ENCODE results near the gene HLCS. TPM values are rescaled to one million over a fixed set of nuclear protein-coding genes. Genes with fewer than 3 reads are reported as not detected.

HLCS gene
- total RNA-seq, 1 experiment from 2014 or later = 12.7 TPM

DNA sequence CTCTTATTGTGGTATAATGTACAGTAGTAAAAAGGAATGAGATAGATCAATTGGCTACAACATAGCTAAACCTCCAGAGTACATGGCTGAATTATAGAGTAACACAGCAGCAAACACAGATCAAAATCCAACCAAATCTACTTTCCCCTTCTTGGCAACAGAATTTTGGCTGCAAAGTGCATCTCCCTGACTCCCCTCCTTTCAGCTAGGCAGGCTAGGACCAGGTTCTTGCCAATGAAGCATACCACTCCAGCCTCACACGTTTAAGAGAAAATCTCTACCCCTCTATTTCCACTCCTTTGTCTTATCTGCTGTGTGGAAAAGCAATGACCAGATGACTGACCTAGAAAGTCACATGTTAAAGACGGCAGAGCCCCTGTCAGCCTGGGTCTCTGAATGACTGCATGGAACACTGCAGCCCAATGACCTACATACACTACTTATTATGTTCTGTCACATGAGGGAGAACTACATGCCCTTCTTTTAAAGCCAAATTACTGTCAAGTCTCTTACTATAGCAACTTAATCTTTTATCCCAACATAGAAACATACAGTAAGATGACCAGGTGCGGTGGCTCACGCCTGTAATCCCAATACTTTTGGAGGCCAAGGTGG is 99.1 kb downstream of the HLCS start:
- no peaks in the 10 kb centered on the region for H4K20me1 ChIP-seq (ENCODE audit: control insufficient read depth, insufficient read depth, insufficient read length)
- no peak overlapping the region for H2BK12ac ChIP-seq (ENCODE audit: insufficient read length, low read depth, low read length)
- H2AK5ac ChIP-seq (ENCODE audit: insufficient read length, low read length) = no peak overlapping the region
- H2BK5ac ChIP-seq (ENCODE audit: insufficient read length, low read length) = no peak overlapping the region
- Mint-ChIP-seq H3K9me3 (no peaks in the 10 kb centered on the region), H3K4me3 (no peak overlapping the region), H3K4me1 (peaks cover 2 to 7% of the 10 kb centered on the region in 2 experiments; a peak in 2 of 4 replicates), H3K27me3 (ENCODE audit: low read depth) (no peaks in the 10 kb centered on the region; the same call in 1 of the 2 replicates), H3K27ac (no peak overlapping the region; a peak in 1 of 7 replicates), H3K36me3 (ENCODE audit: insufficient read depth in 1 of 3, low read depth in 3 of 3) (no peaks in the 10 kb centered on the region)
- no peaks in the 10 kb centered on the region for H3K9me3 ChIP-seq (ENCODE audit: control insufficient read depth, low read depth, low read length)
- H3K4me2 ChIP-seq (ENCODE audit: insufficient read depth, insufficient read length, low read length) = no peak overlapping the region
- H3K79me2 ChIP-seq (ENCODE audit: insufficient read depth, low read length) = no peaks in the 10 kb centered on the region
- no CpG with 5 or more reads among the region's 4 CpGs for WGBS (ENCODE audit: extremely low coverage, insufficient read length, low lambda C conversion rate)
- H3K27ac ChIP-seq (ENCODE audit: insufficient read length, low read depth, low read length) = no peak overlapping the region
- H2BK15ac ChIP-seq (ENCODE audit: low read depth, low read length) = no peak overlapping the region
- H2BK20ac ChIP-seq (ENCODE audit: low read depth, low read length, poor library complexity, severe bottlenecking) = no peak overlapping the region
- H3T11ph ChIP-seq (ENCODE audit: low read length) = no peak overlapping the region
- no peak overlapping the region for H4K5ac ChIP-seq (ENCODE audit: insufficient read length, low read depth, low read length)
- H4K91ac ChIP-seq (ENCODE audit: insufficient read length, low read depth, low read length) = no peak overlapping the region
- H2BK120ac ChIP-seq (ENCODE audit: low read depth, low read length, poor library complexity, severe bottlenecking) = no peak overlapping the region
- DNase-seq = no peak
- no peak overlapping the region for H3K23ac ChIP-seq (ENCODE audit: insufficient read length, low read depth, low read length)
- no peak overlapping the region for H3K18ac ChIP-seq (ENCODE audit: insufficient read length, low read depth, low read length)
- H3K9ac ChIP-seq (ENCODE audit: extremely low read depth, insufficient read length, low read length) = no peak overlapping the region
- H3K56ac ChIP-seq (ENCODE audit: insufficient read length, low read depth, low read length) = no peak overlapping the region
- no peaks in the 10 kb centered on the region for H3K79me1 ChIP-seq (ENCODE audit: insufficient read depth, low read depth, low read length, poor library complexity, severe bottlenecking)
- H4K8ac ChIP-seq (replicated peaks; ENCODE audit: insufficient read length, low read depth, low read length) = no peak overlapping the region
- H3K27me3 ChIP-seq (ENCODE audit: insufficient read depth, low read length) = no peaks in the 10 kb centered on the region
- TF ChIP-seq, protein P1, sequence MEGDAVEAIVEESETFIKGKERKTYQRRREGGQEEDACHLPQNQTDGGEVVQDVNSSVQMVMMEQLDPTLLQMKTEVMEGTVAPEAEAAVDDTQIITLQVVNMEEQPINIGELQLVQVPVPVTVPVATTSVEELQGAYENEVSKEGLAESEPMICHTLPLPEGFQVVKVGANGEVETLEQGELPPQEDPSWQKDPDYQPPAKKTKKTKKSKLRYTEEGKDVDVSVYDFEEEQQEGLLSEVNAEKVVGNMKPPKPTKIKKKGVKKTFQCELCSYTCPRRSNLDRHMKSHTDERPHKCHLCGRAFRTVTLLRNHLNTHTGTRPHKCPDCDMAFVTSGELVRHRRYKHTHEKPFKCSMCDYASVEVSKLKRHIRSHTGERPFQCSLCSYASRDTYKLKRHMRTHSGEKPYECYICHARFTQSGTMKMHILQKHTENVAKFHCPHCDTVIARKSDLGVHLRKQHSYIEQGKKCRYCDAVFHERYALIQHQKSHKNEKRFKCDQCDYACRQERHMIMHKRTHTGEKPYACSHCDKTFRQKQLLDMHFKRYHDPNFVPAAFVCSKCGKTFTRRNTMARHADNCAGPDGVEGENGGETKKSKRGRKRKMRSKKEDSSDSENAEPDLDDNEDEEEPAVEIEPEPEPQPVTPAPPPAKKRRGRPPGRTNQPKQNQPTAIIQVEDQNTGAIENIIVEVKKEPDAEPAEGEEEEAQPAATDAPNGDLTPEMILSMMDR (conservative IDR thresholded peaks at IDR 0.05) = no peak
- no peaks in the 10 kb centered on the region for H3K23me2 ChIP-seq (ENCODE audit: insufficient read length, low read depth, low read length, poor library complexity, severe bottlenecking)
- no peak overlapping the region for H3K4ac ChIP-seq (ENCODE audit: low read depth, low read length)
- no peak overlapping the region for H2AFZ ChIP-seq (ENCODE audit: low read length)
- 0 out of 2 replicates have a peak, but pooled peaks cover 2% of the 10 kb centered on the region for H3K4me1 ChIP-seq (ENCODE audit: insufficient read depth, low read length)
- no peak overlapping the region for H3K14ac ChIP-seq (ENCODE audit: insufficient read depth, low read length)

Measured in H9 (cell line).